NCI-H146 (cell line): Measurements from ENCODE around the gene TRPM6.

Source experiments
- DNase-seq: peaks from one replicate; lab custom pipeline; 2025; lab: John Stamatoyannopoulos, UW

Gene TRPM6

DNA sequence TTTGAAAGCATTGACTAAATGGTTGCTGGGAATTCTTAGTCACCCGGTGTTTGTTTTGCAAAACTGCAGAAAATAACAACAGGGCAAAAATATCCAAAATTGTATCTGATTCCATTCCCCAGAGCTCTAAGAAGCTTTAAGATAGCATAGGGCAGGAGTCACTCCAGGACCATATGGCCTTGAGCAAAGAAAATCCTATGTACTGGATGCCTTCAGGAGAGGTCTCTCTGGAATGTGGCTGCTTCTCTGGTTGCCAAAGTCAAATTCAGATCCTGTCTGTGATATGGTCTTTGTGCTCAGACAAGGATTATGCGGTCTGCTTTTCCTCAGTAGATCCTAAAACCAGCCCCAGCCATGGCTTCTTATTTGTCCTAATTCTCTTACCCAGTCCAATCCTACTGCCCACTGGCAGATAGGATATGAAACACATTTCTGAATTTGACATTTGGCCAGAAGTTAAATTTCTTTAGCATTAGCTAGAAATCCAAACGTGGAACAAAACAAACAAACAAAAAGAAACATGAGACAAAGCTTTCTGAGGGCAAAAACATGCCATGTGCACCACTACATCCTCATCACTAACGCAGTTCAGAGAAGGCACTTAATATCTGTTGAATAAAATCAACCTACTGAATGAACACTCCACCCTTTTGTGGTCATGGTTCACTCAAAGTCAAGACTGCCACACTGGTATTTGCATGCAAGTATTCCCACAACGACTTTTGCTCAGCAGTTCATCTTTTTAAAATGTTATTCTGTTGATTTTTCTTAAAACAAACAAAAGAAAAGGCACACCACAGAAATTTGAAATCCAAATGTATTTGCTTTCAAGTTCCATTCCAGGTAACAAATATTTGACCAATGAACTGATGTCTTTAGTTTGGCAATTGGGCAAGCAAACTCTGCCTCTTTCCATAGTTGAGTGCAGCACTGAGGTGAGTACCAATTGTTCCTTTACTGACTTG is 165.7 kb downstream of the TRPM6 start:
- DNase-seq: no peak

DNA sequence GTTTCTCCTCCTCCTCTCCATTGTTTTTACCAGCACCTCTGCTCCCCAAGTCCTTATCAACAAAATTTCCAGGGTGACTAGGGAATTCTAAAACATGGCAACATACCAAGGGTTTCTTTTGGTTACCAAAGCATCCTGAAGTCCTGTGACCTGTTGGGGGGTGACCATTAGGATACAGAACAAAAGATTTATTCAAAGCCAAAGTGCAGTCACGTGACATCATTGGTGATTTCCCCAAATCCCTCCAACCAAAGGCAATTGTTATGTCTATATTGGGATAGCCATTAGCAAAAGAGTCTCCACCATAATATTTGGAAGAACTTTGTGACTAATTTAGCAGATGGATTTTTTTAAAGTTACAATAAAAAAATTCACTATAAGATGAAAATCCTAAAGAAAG is 168.4 kb downstream of the TRPM6 start:
- DNase-seq: no peak

- no peak for DNase-seq
Observed at GRCh38 chr9:74718709-74719108, 169.0 kb downstream of the TRPM6 start.

- DNase-seq: no peak
Observed at GRCh38 chr9:74711341-74711740, 176.4 kb downstream of the TRPM6 start.

- no peak for DNase-seq
Observed at GRCh38 chr9:74697535-74697934, 190.2 kb downstream of the TRPM6 start.

GRCh38 chr9:74696520-74696919 is 191.2 kb downstream of the TRPM6 start:
- no peak for DNase-seq

DNA sequence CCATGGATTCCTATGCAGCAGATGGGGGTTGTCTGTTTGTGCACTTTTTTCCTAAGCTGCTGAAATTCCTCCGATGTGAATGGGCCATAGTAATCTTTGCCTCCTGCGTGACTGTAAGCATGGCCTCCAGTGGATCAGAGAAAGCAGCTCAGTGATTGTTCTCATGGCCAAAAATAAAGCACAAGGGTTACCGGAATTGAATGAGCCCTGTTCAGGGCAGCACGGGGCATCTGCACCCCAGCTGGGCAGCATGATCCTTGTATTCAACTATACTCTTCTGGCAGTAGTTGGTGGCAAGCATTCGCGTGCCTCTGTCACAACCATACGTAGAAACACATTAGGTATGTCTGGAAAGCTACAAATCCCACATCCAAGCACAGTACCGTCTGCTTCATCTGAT is 196.7 kb downstream of the TRPM6 start:
- DNase-seq: no peak

DNA sequence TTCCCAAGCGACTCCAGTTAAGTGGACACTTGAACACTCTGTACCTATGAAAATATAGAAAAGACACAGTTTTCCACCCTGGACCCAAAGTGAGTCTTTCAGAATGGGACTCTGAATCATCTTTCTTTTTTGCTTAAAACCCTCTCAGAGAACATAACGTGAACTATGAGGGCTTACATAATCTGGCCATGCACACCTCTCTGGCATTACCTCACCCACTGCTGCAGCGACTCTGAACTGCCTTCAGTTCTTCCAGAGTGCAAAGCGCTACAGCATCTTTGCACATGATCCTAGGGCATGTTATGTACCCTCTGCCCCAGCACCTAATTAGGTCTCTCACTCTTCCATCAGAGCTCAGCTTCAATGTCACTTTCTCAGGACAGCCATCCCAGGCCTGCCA is 204.4 kb downstream of the TRPM6 start:
- no peak for DNase-seq

GRCh38 chr9:74681906-74682305 is 205.8 kb downstream of the TRPM6 start:
- DNase-seq: no peak

GRCh38 chr9:74674077-74674476 is 213.6 kb downstream of the TRPM6 start:
- no peak for DNase-seq
